H1 (cell line): Measurements from ENCODE around the gene DGCR6L. TPM values are rescaled to one million over a fixed set of nuclear protein-coding genes. Genes with fewer than 3 reads are reported as not detected.
"Not testable (repeated sequence)": the region's sequence is repeated elsewhere in the genome, so short reads cannot be mapped to it uniquely, and the experiment has no call there.

Source experiments
- CTCF ChIA-PET: fragments of 300-600 bp; sonication (Branson Sonifier 250); formaldehyde crosslinking; loops from one replicate; lab custom pipeline; 2021; ENCODE audit not compliant: partially characterized antibody; lab: Charles Lee
- POLR2A ChIA-PET: fragments of 300-600 bp; sonication (Branson Sonifier 250); formaldehyde crosslinking; loops from one replicate; lab custom pipeline; 2021; ENCODE audit warnings: inconsistent platforms; ENCODE audit not compliant: partially characterized antibody; lab: Charles Lee
- DNase-seq, 2 experiments: peaks; one replicate each; pipeline versions ENCODE4 v3.0.0 to v3.0.0-alpha.2; 2010 to 2022; ENCODE audit warnings: low spot score in 2 of 2, low read depth in 1 of 2, mixed read lengths in 1 of 2
- FAIRE-seq: peaks from 2 replicates; lab custom pipeline; 2011; peaks lifted over from hg19 to GRCh38; lab: Jason Lieb, UNC
- H2AFZ ChIP-seq: 2 replicates; pipeline ENCODE4 v1.8.1; 2012; ENCODE audit warnings: low read length, inconsistent platforms
- H2AK5ac ChIP-seq: 2 replicates; pipeline ENCODE4 v1.6.1; 2013; ENCODE audit warnings: low read depth, low read length
- H2BK120ac ChIP-seq: replicated peaks from 2 replicates; pipeline ENCODE3; 2013; ENCODE audit warnings: low read depth, low read length, inconsistent platforms
- H2BK12ac ChIP-seq: 2 replicates; pipeline ENCODE4 v1.6.1; 2013; ENCODE audit warnings: low read depth, low read length
- H2BK15ac ChIP-seq: 2 replicates; pipeline ENCODE4 v1.6.1; 2013; ENCODE audit warnings: low read length
- H2BK20ac ChIP-seq: 2 replicates; pipeline ENCODE4 v1.6.1; 2013; ENCODE audit warnings: low read length
- H2BK5ac ChIP-seq: 2 replicates; pipeline ENCODE4 v1.6.1; 2013; ENCODE audit warnings: low read depth, low read length
- H3K14ac ChIP-seq: 2 replicates; pipeline ENCODE4 v1.6.1; 2013; ENCODE audit warnings: inconsistent platforms; ENCODE audit not compliant: insufficient read length
- H3K18ac ChIP-seq: 2 replicates; pipeline ENCODE4 v1.6.1; 2013; ENCODE audit warnings: low read length; ENCODE audit errors: extremely low read depth
- H3K23ac ChIP-seq: 2 replicates; pipeline ENCODE4 v1.6.1; 2013; ENCODE audit warnings: inconsistent platforms; ENCODE audit not compliant: insufficient read length
- H3K23me2 ChIP-seq: 2 replicates; pipeline ENCODE4 v1.6.1; 2013; ENCODE audit warnings: low read depth, low read length
- H3K27ac ChIP-seq: 2 replicates; pipeline ENCODE4 v1.6.1; 2011; ENCODE audit warnings: low read depth, low read length, inconsistent platforms
- H3K27me3 ChIP-seq, 4 experiments: replicated peaks in 1 of 4; 1 replicate in 1 of 4; 2 replicates in 3 of 4; pipeline versions ENCODE4 v1.6.1 to v1.8.1; 2011 to 2013; ENCODE audit warnings: low read length in 3 of 4, mild to moderate bottlenecking in 3 of 4, inconsistent platforms in 2 of 4, mixed read lengths in 2 of 4, moderate library complexity in 1 of 4; ENCODE audit not compliant: control insufficient read depth in 3 of 4, insufficient read depth in 3 of 4; ENCODE audit errors: extremely low read depth in 1 of 4
- H3K36me3 ChIP-seq, 4 experiments: 2 replicates each; pipeline versions ENCODE4 v1.6.1 to v1.8.1; 2011 to 2013; ENCODE audit warnings: mild to moderate bottlenecking in 4 of 4, low read length in 3 of 4, moderate library complexity in 2 of 4, control low read depth in 1 of 4, inconsistent platforms in 1 of 4; ENCODE audit not compliant: insufficient read depth in 4 of 4, control insufficient read depth in 2 of 4
- H3K4ac ChIP-seq: replicated peaks from 2 replicates; pipeline ENCODE3; 2013; ENCODE audit warnings: low read length, low read depth, mixed read lengths, inconsistent platforms; ENCODE audit not compliant: insufficient read length
- H3K4me1 ChIP-seq, 4 experiments: replicated peaks in 1 of 4; 1 replicate in 1 of 4; 2 replicates in 3 of 4; pipeline versions ENCODE4 v1.6.1 to v1.8.1; 2011 to 2013; ENCODE audit warnings: low read length in 3 of 4, inconsistent platforms in 2 of 4, mixed read lengths in 1 of 4; ENCODE audit not compliant: insufficient read depth in 4 of 4, control insufficient read depth in 3 of 4
- H3K4me2 ChIP-seq, 2 experiments: 2 replicates each; pipeline versions ENCODE4 v1.6.1 to v1.8.1; 2011 to 2013; ENCODE audit warnings: low read depth in 2 of 2, low read length in 2 of 2, control low read depth in 1 of 2, inconsistent platforms in 1 of 2, mild to moderate bottlenecking in 1 of 2; ENCODE audit not compliant: insufficient read depth in 1 of 2
- H3K4me3 ChIP-seq, 4 experiments: fragments of 200-600, 300-600 bp in 1 of 4; sonication (generic), shearing (Covaris generic), sonication (Bioruptor Twin) in 1 of 4; 2 replicates each; pipeline versions ENCODE4 v1.5.1 to v1.8.1; 2011 to 2016; ENCODE audit warnings: low read length in 4 of 4, low read depth in 3 of 4, control low read depth in 2 of 4, inconsistent platforms in 2 of 4, mild to moderate bottlenecking in 2 of 4, mixed read lengths in 1 of 4, moderate library complexity in 1 of 4; ENCODE audit not compliant: insufficient read depth in 2 of 4; ENCODE audit errors: extremely low read depth in 1 of 4
- H3K56ac ChIP-seq: replicated peaks from 2 replicates; pipeline ENCODE3; 2013; ENCODE audit warnings: low read depth, mild to moderate bottlenecking, mixed read lengths, low read length, inconsistent platforms; ENCODE audit not compliant: insufficient read length
- H3K79me1 ChIP-seq: 2 replicates; pipeline ENCODE4 v1.6.1; 2013; ENCODE audit warnings: low read depth, low read length, control low read depth
- H3K79me2 ChIP-seq, 2 experiments: 2 replicates each; pipeline versions ENCODE4 v1.6.1 to v1.8.1; 2012 to 2013; ENCODE audit warnings: low read length in 2 of 2, mild to moderate bottlenecking in 2 of 2, inconsistent platforms in 1 of 2; ENCODE audit not compliant: insufficient read depth in 2 of 2, control insufficient read depth in 1 of 2
- H3K9ac ChIP-seq, 4 experiments: replicated peaks in 1 of 4; 1 replicate in 1 of 4; 2 replicates in 3 of 4; pipeline versions ENCODE4 v1.6.1 to v1.8.1; 2011 to 2013; ENCODE audit warnings: low read depth in 3 of 4, low read length in 3 of 4, control low read depth in 2 of 4, mild to moderate bottlenecking in 2 of 4, moderate library complexity in 2 of 4, inconsistent platforms in 1 of 4; ENCODE audit errors: extremely low read depth in 1 of 4
- H3K9me3 ChIP-seq, 2 experiments: 2 replicates each; pipeline versions ENCODE4 v1.6.1 to v1.8.1; 2012 to 2013; ENCODE audit warnings: mild to moderate bottlenecking in 2 of 2, moderate library complexity in 2 of 2, control low read depth in 1 of 2, inconsistent platforms in 1 of 2, low read depth in 1 of 2, low read length in 1 of 2, mixed read lengths in 1 of 2; ENCODE audit not compliant: insufficient read depth in 2 of 2
- H4K20me1 ChIP-seq, 2 experiments: replicated peaks in 1 of 2; 2 replicates each; pipeline versions ENCODE3 to v1.8.1; 2011 to 2013; ENCODE audit warnings: inconsistent platforms in 2 of 2, low read length in 2 of 2, mild to moderate bottlenecking in 1 of 2; ENCODE audit not compliant: insufficient read depth in 2 of 2, control insufficient read depth in 1 of 2
- H4K5ac ChIP-seq: 2 replicates; pipeline ENCODE4 v1.6.1; 2013; ENCODE audit warnings: low read length, low read depth, mixed read lengths, inconsistent platforms; ENCODE audit not compliant: insufficient read length
- H4K8ac ChIP-seq: 2 replicates; pipeline ENCODE4 v1.8.0; 2013; ENCODE audit warnings: mild to moderate bottlenecking, moderate library complexity, low read length, inconsistent platforms; ENCODE audit not compliant: insufficient read depth; ENCODE audit errors: extremely low read depth
- H4K91ac ChIP-seq: replicated peaks from 2 replicates; pipeline ENCODE3; 2013; ENCODE audit warnings: low read length, mixed read lengths, inconsistent platforms; ENCODE audit not compliant: insufficient read length
- NRF1 ChIP-seq: IDR thresholded peaks from 2 replicates; pipeline ENCODE4 v1.6.1; 2011; ENCODE audit warnings: mild to moderate bottlenecking, low read depth, low read length, improper control_type of control experiment
- WGBS, 2 experiments: shearing (Covaris generic) in 1 of 2; methylation state at CpG; one replicate each; pipeline versions ENCODE4 v1.1.6 to v1.1.7; 2013 to 2015; ENCODE audit warnings: low lambda C conversion rate in 2 of 2, mixed read lengths in 2 of 2, inconsistent platforms in 1 of 2, low coverage in 1 of 2, missing lambda C conversion rate in 1 of 2; ENCODE audit not compliant: insufficient replicate concordance in 2 of 2, insufficient coverage in 1 of 2, insufficient read length in 1 of 2; ENCODE audit errors: extremely low coverage in 1 of 2, missing lambda C conversion rate in 1 of 2; 5-methylcytosine and 5-hydroxymethylcytosine counted together
- polyA plus RNA-seq, 7 experiments: library from polyadenylated mRNA; depleted of rRNA in 3 of 7; stranded (reverse) in 5 of 7; unstranded in 2 of 7; fragments of >200 nt in 5 of 7; fragments of 200-250 nt in 2 of 7; gene quantifications; 1 replicate in 5 of 7; 2 replicates in 1 of 7; 4 replicates in 1 of 7; pipeline versions ENCODE4 v1.2.1 to v1.2.3, GENCODE V29; 2011 to 2013; ENCODE audit warnings: missing spikeins in 2 of 7, mixed read lengths in 2 of 7
- total RNA-seq: library from RNA; stranded (reverse); fragmentation: NEBNext Ultra II Directional; extraction: Animal tissue kit (Norgen Biotek cat#: 25700); gene quantifications from 2 replicates; pipeline ENCODE4 v1.2.1, GENCODE V29; 2021

DGCR6L gene
- total and polyA plus RNA-seq, 2 of the 8 experiments (the other 6 are each of a cell fraction or from before 2014, with no cell fraction given): 43.6 to 72.6 TPM

DNA sequence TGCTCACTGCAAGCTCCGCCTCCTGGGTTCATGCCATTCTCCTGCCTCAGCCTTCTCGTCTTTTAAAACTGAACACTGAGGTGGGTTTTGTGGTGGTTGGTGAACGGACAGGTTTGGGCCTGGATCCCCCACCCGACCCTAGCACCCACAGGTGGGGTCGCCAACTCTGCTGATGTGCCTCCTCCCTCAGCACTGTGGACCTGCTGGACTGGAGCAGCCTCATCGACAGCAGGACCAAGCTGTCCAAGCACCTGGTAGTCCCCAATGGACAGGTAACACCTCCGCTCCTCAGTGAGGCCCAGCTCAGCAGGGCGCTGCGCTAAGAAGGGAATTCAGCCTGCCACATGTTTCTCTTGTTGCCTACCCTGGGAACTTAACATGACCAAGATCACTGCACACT is 15.2 kb downstream of the DGCR6L start:
- H3K56ac ChIP-seq: no peak overlapping the region
- no peak overlapping the region for H2BK5ac ChIP-seq
- no peak overlapping the region for H4K8ac ChIP-seq
- peaks cover 0 to 2% of the 10 kb centered on the region in 2 experiments for H4K20me1 ChIP-seq
- no peak overlapping the region for H4K5ac ChIP-seq
- H3K4ac ChIP-seq: no peak overlapping the region
- no peaks in the 10 kb centered on the region for H3K4me1 ChIP-seq
- WGBS, 2 experiments: 80% methylated on average over 9 of the region's 9 CpGs; no CpG with 5 or more reads in 1 of the 2 experiments
- H2AK5ac ChIP-seq: no peak overlapping the region
- H2BK20ac ChIP-seq: no peak overlapping the region
- peaks cover 2% of the 10 kb centered on the region; the same call in 1 of the 2 replicates for H3K23me2 ChIP-seq
- no peak overlapping the region for H2BK120ac ChIP-seq
- H3K4me2 ChIP-seq: no peak overlapping the region
- no peak overlapping the region for H3K9ac ChIP-seq
- no peaks in the 10 kb centered on the region for H3K79me2 ChIP-seq
- H3K79me1 ChIP-seq: no peaks in the 10 kb centered on the region
- H3K36me3 ChIP-seq: no peaks in the 10 kb centered on the region
- no peak for FAIRE-seq
- no peak for TF ChIP-seq NRF1
- no peak overlapping the region for H3K18ac ChIP-seq
- POLR2A ChIA-PET: interaction anchor here (1.8 kb wide), 1 partner anchor 12 kb away, joined by 4 read pairs; no protein-coding TSS in a partner anchor
- no peak overlapping the region for H3K14ac ChIP-seq
- H2AFZ ChIP-seq: no peak overlapping the region
- no peak for DNase-seq
- H3K9me3 ChIP-seq: no peaks in the 10 kb centered on the region
- H4K91ac ChIP-seq: no peak overlapping the region
- no peak overlapping the region for H3K27ac ChIP-seq
- no peak overlapping the region for H3K4me3 ChIP-seq
- no peak overlapping the region for H2BK15ac ChIP-seq
- CTCF ChIA-PET: interaction anchor here (1.0 to 1.6 kb wide), 3 partner anchors 12 to 346 kb away, joined by 4 read pairs; partner anchors contain the start of gene DGCR6L
- no peak overlapping the region for H2BK12ac ChIP-seq
- H3K23ac ChIP-seq: no peak overlapping the region
- H3K27me3 ChIP-seq: peaks cover 12 to 23% (median 18%) of the 10 kb centered on the region in 4 experiments; a peak in 6 of 7 replicates

DNA sequence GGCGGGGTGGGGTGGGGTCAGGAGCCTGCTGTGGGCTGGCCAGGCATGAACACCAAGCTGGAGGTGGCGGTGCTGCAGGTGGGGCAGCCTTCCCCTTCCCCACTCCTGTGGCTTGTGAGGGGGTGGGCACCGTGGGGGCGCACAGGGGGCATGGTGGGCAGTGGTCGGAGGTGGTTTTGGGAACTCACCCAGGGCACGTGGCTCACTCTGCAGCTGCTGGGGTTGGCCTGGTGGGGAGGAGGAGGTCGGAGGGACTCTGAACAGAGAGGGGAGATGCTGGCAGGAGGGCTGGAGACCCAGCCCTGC is 16.7 kb downstream of the DGCR6L start:
- H3K9ac ChIP-seq, H2BK20ac ChIP-seq, H3K9me3 ChIP-seq, H3K23me2 ChIP-seq, H3K4me1 ChIP-seq, H4K20me1 ChIP-seq, CTCF ChIA-PET, H2BK5ac ChIP-seq, H3K79me2 ChIP-seq, POLR2A ChIA-PET, H2AK5ac ChIP-seq, H2AFZ ChIP-seq, H4K8ac ChIP-seq, H3K36me3 ChIP-seq, H3K4ac ChIP-seq, H3K56ac ChIP-seq, H4K5ac ChIP-seq, H3K4me2 ChIP-seq, H3K23ac ChIP-seq, H3K79me1 ChIP-seq, H4K91ac ChIP-seq, H2BK15ac ChIP-seq, H3K27ac ChIP-seq, H3K18ac ChIP-seq, H3K4me3 ChIP-seq, H2BK120ac ChIP-seq, FAIRE-seq, H2BK12ac ChIP-seq, H3K14ac ChIP-seq, DNase-seq: not testable (repeated sequence)
- 100% methylated on average over 1 of the region's 7 CpGs; no CpG with 5 or more reads in 1 of the 2 experiments for WGBS, 2 experiments
- peaks cover 12 to 30% (median 23%) of the 10 kb centered on the region in 4 experiments; a peak in 6 of 7 replicates for H3K27me3 ChIP-seq
